Heart left ventricle (tissue), 16 donors: Measurements from ENCODE around the gene CLK1. TPM values are rescaled to one million over a fixed set of nuclear protein-coding genes. Genes with fewer than 3 reads are reported as not detected.

ENCODE experiments used
- ATAC-seq, 4 donors: fragments of 200-7000 bp; cut with Tn5 transposase; one replicate each; pipeline ENCODE4 v1.9.1; 2020 to 2022; ENCODE audit warnings: moderate library complexity in 4 of 4, mild to moderate bottlenecking in 3 of 4, moderate number of reproducible peaks in 1 of 4
- DNase-seq, 5 donors: peaks; one replicate each; pipeline ENCODE4 v3.0.0-alpha.2; 2020
- H3K27ac ChIP-seq, 12 donors: fragments of 200-600 bp; sonication (generic) in 4 of 12; one replicate each; pipeline versions ENCODE4 v1.5.0 to v1.8.0; 2016 to 2022; ENCODE audit warnings: mild to moderate bottlenecking in 2 of 12
- H3K27me3 ChIP-seq, 9 donors: fragments of 200-600 bp; sonication (generic) in 2 of 9; one replicate each; pipeline versions ENCODE4 v1.5.1 to v1.8.0; 2016 to 2022; ENCODE audit warnings: mild to moderate bottlenecking in 3 of 9
- H3K36me3 ChIP-seq, 9 donors: fragments of 200-600 bp; sonication (generic) in 2 of 9; one replicate each; pipeline versions ENCODE4 v1.5.0 to v1.8.0; 2018 to 2022; ENCODE audit warnings: mild to moderate bottlenecking in 2 of 9
- H3K4me1 ChIP-seq, 12 donors: fragments of 200-600 bp; sonication (generic) in 4 of 12; one replicate each; pipeline versions ENCODE4 v1.5.0 to v1.8.0; 2016 to 2022; ENCODE audit warnings: mild to moderate bottlenecking in 3 of 12
- H3K4me3 ChIP-seq, 12 donors: fragments of 200-600 bp; sonication (generic) in 4 of 12; one replicate each; pipeline versions ENCODE4 v1.5.0 to v1.8.0; 2017 to 2022; ENCODE audit warnings: mild to moderate bottlenecking in 9 of 12, moderate library complexity in 4 of 12
- H3K9me3 ChIP-seq, 12 donors: fragments of 200-600 bp; sonication (generic) in 4 of 12; one replicate each; pipeline versions ENCODE4 v1.5.0 to v1.8.0; 2016 to 2022; ENCODE audit warnings: mild to moderate bottlenecking in 1 of 12
- CTCF ChIP-seq, 12 donors: fragments of 200-600 bp; sonication (generic) in 4 of 12; IDR thresholded peaks; one replicate each; pipeline versions ENCODE4 v1.5.0 to v1.8.0; 2018 to 2022; ENCODE audit warnings: antibody characterized with exemption in 12 of 12, mild to moderate bottlenecking in 5 of 12
- POLR2A ChIP-seq, 2 donors: fragments of 450-650 bp; IDR thresholded peaks; one replicate each; pipeline ENCODE4 v1.6.1; 2017; ENCODE audit warnings: antibody characterized with exemption in 2 of 2, mild to moderate bottlenecking in 2 of 2, moderate library complexity in 2 of 2
- WGBS, 4 donors: extraction: QIAGEN DNeasy Blood & Tissue Kit in 2 of 4; methylation state at CpG; one replicate each; pipeline versions ENCODE4 v1.1.5 to v1.1.7; 2013 to 2018; 5-methylcytosine and 5-hydroxymethylcytosine counted together
- intact Hi-C, 10 donors: fragments of 100-400 bp; cut with DNase I; formaldehyde crosslinking; loops; one replicate each; pipeline versions ENCODE4 v1.11.1 to v1.14.2; 2022
- polyA plus RNA-seq, 2 donors: library from polyadenylated mRNA; stranded (reverse); fragments of 200-250 nt; gene quantifications; one replicate each; pipeline ENCODE4 v1.2.3, GENCODE V29; 2013
- total RNA-seq, 9 donors: library from RNA; depleted of rRNA in 2 of 9; stranded (reverse); fragments of >200 nt in 2 of 9; fragmentation: NEBNext Ultra II Directional in 3 of 9; extraction: Animal tissue kit (Norgen Biotek cat#: 25700) in 3 of 9; gene quantifications; one replicate each; pipeline versions ENCODE4 v1.1.0 to v1.2.4, GENCODE V29; 2016 to 2023
- donor health status: ischemic (EF 13 %, LVEDD 7.1; RV severe dilation, severe dysfunction).
- donor health status: healthy with polysubstance abuse.
- donor health status: DM: no; HTN: yes; CAD: no.
- donor health status: DM: no; HTN: no; CAD: no.
- donor health status: ischemic (EF 25% LVEDD 6.9; RV normal size, moderate dysfunction).
- donor health status: ischemic (EF 25% LVEDD 5.7; RV mildly dilated, moderate dysfunction).
- donor health status: healthy.
- donor health status: DM: yes; HTN: yes; CAD: no.
- donor health status: ischemic (EF 35%, LVEDD 5.7; RV mildly dilated, moderate dysfunction).
- donor health status: nonischemic (EF 11% LVEDD 7.7; RV severe dilation, severe dysfunction).
- donor health status: DM: yes; HTN: yes; CAD: no.
- donor health status: PGD.
- donor health status: ischemic (EF 29% LVEDD 5.4; RV normal size, mild dysfunction).
- donor health status: nonischemic (EF 23%, LVEDD 6.1; RV moderate dilation, normal function).

CLK1 gene
- total and polyA plus RNA-seq, 11 donors: 25.4 to 235 (median 39.0) TPM

- Histone ChIP-seq H3K36me3 (peaks cover 0 to 53% (median 36%) of the 10 kb centered on the region in 9 donors), H3K4me1 (peaks cover 0 to 69% (median 43%) of the 10 kb centered on the region in 12 donors), H3K4me3 (peak overlapping the region; percentile 67 to 100 (median 96)), H3K9me3 (no peaks in the 10 kb centered on the region), H3K27ac (peak overlapping the region in 11 of 12 donors; percentile 98 to 100 (median 100)), H3K27me3 (no peaks in the 10 kb centered on the region)
- TF ChIP-seq CTCF (IDR thresholded peaks at IDR 0.05) (no peak), POLR2A (IDR thresholded peaks at IDR 0.05) (no peak)
- ATAC-seq: no peak
- intact Hi-C loops: loop anchor here in 5 of 10 donors (2.0 to 10.0 kb wide), 4 partner anchors 50 to 150 kb away; partner anchors contain the start of gene BZW1 (in 3 of the 5)
- DNase-seq: peak in 1 of 5 donors; percentile 21
- 0% methylated on average over 13 of the region's 13 CpGs for WGBS, 4 donors
Observed at GRCh38 chr2:200862532-200863000, 1.9 kb downstream of the CLK1 start.

GRCh38 chr2:200861617-200862155 is 2.8 kb downstream of the CLK1 start:
- no peak for TF ChIP-seq CTCF (IDR thresholded peaks at IDR 0.05)
- TF ChIP-seq POLR2A (IDR thresholded peaks at IDR 0.05): no peak
- H3K4me3 ChIP-seq: peak overlapping the region in 11 of 12 donors; percentile 69 to 100 (median 96)
- no peaks in the 10 kb centered on the region for H3K9me3 ChIP-seq
- no peak for DNase-seq
- peaks cover 0 to 62% (median 45%) of the 10 kb centered on the region in 9 donors for H3K36me3 ChIP-seq
- WGBS, 4 donors: 4 to 6% (median 5%) methylated on average over 4 of the region's 4 CpGs
- ATAC-seq: no peak
- H3K27ac ChIP-seq: peak overlapping the region in 9 of 12 donors; percentile 40 to 100 (median 100)
- intact Hi-C loops: loop anchor here in 5 of 10 donors (2.0 to 10.0 kb wide), 4 partner anchors 49 to 149 kb away; partner anchors contain the start of gene BZW1 (in 3 of the 5)
- H3K4me1 ChIP-seq: peaks cover 0 to 70% (median 49%) of the 10 kb centered on the region in 12 donors
- H3K27me3 ChIP-seq: no peaks in the 10 kb centered on the region

- no peaks in the 10 kb centered on the region for H3K27me3 ChIP-seq
- 10 to 21% (median 14%) methylated on average over 12 of the region's 12 CpGs for WGBS, 4 donors
- H3K4me3 ChIP-seq: peak overlapping the region in 10 of 12 donors; percentile 69 to 100 (median 97)
- ATAC-seq (no peak), DNase-seq (no peak)
- intact Hi-C loops: loop anchor here in 5 of 10 donors (5.0 to 10.0 kb wide), 3 partner anchors 48 to 148 kb away; partner anchors contain the start of gene BZW1 (in 3 of the 5)
- peaks cover 0 to 68% (median 48%) of the 10 kb centered on the region in 12 donors for H3K4me1 ChIP-seq
- peak overlapping the region in 5 of 12 donors; percentile 3 to 100 (median 100) for H3K27ac ChIP-seq
- no peak for TF ChIP-seq CTCF (IDR thresholded peaks at IDR 0.05)
- TF ChIP-seq POLR2A (IDR thresholded peaks at IDR 0.05): no peak
- no peaks in the 10 kb centered on the region for H3K9me3 ChIP-seq
- peaks cover 0 to 77% (median 59%) of the 10 kb centered on the region in 9 donors for H3K36me3 ChIP-seq
Observed at GRCh38 chr2:200860092-200860795, 4.2 kb downstream of the CLK1 start.

- 81 to 86% (median 83%) methylated on average over 8 of the region's 8 CpGs for WGBS, 4 donors
- Histone ChIP-seq H3K4me3 (no peak overlapping the region), H3K9me3 (no peaks in the 10 kb centered on the region), H3K27me3 (no peaks in the 10 kb centered on the region), H3K27ac (no peak overlapping the region), H3K36me3 (peaks cover 0 to 100% (median 93%) of the 10 kb centered on the region in 9 donors), H3K4me1 (peaks cover 0 to 61% (median 41%) of the 10 kb centered on the region in 12 donors)
- no peak for ATAC-seq
- intact Hi-C loops: loop anchor here in 3 of 10 donors (5.0 to 10.0 kb wide), 2 partner anchors 40 to 902 kb away; partner anchors contain the start of genes MAIP1 (in 1 of the 3) and TYW5 (in 1 of the 3)
- DNase-seq: no peak
- TF ChIP-seq CTCF (IDR thresholded peaks at IDR 0.05): no peak
- TF ChIP-seq POLR2A (IDR thresholded peaks at IDR 0.05): no peak
Observed at GRCh38 chr2:200856806-200857205, 7.7 kb downstream of the CLK1 start.
